H1 (cell line): ENCODE measurements around the gene MECP2. TPM values are rescaled to one million over a fixed set of nuclear protein-coding genes. Genes with fewer than 3 reads are reported as not detected.

Experiments used
- CHD7 ChIP-seq: fragments of 300-600 bp; sonication (generic); IDR thresholded peaks from 2 replicates; pipeline ENCODE4 v1.7.1; 2012; ENCODE audit warnings: low read length, moderate library complexity, mild to moderate bottlenecking, inconsistent platforms; ENCODE audit not compliant: insufficient replicate concordance
- CTBP2 ChIP-seq: IDR thresholded peaks from 2 replicates; pipeline ENCODE4 v1.7.0; 2011; ENCODE audit warnings: borderline replicate concordance, mild to moderate bottlenecking, moderate library complexity, mixed read lengths, low read length; ENCODE audit not compliant: insufficient read depth, insufficient read length
- EGR1 ChIP-seq: IDR thresholded peaks from 2 replicates; pipeline ENCODE4 v1.6.1; 2011; ENCODE audit warnings: low read depth, low read length, borderline replicate concordance
- FOSL1 ChIP-seq: IDR thresholded peaks from 2 replicates; pipeline ENCODE4 v1.6.1; 2011; ENCODE audit warnings: mild to moderate bottlenecking, low read depth, low read length, moderate library complexity; ENCODE audit not compliant: insufficient read depth
- GTF2F1 ChIP-seq: IDR thresholded peaks from 2 replicates; pipeline ENCODE4 v1.6.1; 2012; ENCODE audit warnings: low read depth, low read length, improper control_type of control experiment, borderline replicate concordance
- MAFK ChIP-seq: IDR thresholded peaks from 2 replicates; pipeline ENCODE4 v1.6.1; 2012; ENCODE audit warnings: low read depth, mild to moderate bottlenecking, improper control_type of control experiment, low read length
- RBBP5 ChIP-seq: IDR thresholded peaks from 2 replicates; pipeline ENCODE4 v1.7.1; 2012; ENCODE audit warnings: low read depth, mild to moderate bottlenecking, inconsistent platforms, low read length, moderate library complexity, borderline replicate concordance
- SIN3A ChIP-seq, 2 experiments: IDR thresholded peaks in 1 of 2; conservative IDR thresholded peaks in 1 of 2; 2 replicates each; pipeline ENCODE4 v1.6.1; 2011 to 2012; ENCODE audit warnings: low read length in 2 of 2, improper control_type of control experiment in 1 of 2, low read depth in 1 of 2, mild to moderate bottlenecking in 1 of 2
- polyA plus RNA-seq, 7 experiments: library from polyadenylated mRNA; depleted of rRNA in 3 of 7; stranded (reverse) in 5 of 7; unstranded in 2 of 7; fragments of >200 nt in 5 of 7; fragments of 200-250 nt in 2 of 7; gene quantifications; 1 replicate in 5 of 7; 2 replicates in 1 of 7; 4 replicates in 1 of 7; pipeline versions ENCODE4 v1.2.1 to v1.2.3, GENCODE V29; 2011 to 2013; ENCODE audit warnings: missing spikeins in 2 of 7, mixed read lengths in 2 of 7
- total RNA-seq: library from RNA; stranded (reverse); fragmentation: NEBNext Ultra II Directional; extraction: Animal tissue kit (Norgen Biotek cat#: 25700); gene quantifications from 2 replicates; pipeline ENCODE4 v1.2.1, GENCODE V29; 2021

The MECP2 gene
- total and polyA plus RNA-seq, 2 of the 8 experiments (the other 6 are each of a cell fraction or from before 2014, with no cell fraction given): 5.0 to 32.4 TPM

DNA sequence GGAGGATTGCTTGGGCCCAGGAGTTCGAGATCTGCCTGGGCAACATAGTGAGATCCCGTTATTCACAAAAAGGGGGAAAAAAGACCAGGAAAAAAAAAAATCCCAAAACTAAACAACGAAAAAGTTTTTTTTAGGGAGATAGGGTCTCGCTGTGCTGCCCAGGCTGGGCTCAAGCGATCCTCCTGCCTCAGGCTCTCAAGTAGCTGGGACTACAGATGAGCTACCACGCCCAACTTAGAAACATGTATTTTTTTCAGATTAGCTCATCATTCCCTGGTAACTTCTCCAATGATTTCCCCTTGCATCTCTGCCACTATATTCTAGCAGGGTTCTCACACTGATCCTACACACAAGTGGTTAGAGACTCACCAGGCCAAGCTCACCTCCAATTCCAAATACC is 53.4 kb downstream of the MECP2 start (continued):
- TF ChIP-seq CHD7 (no peak), MAFK (no peak), CTBP2 (no peak), SIN3A (conservative IDR thresholded peaks at IDR 0.05 in 1 of 2, IDR thresholded peaks at IDR 0.05 in 1 of 2; ENCODE audit: low read depth in 1 of 2, low read length in 2 of 2) (no peak), EGR1 (no peak), GTF2F1 (no peak), FOSL1 (no peak), RBBP5 (no peak)
- TF ChIP-seq, all 59 proteins: peak for 0
